IgD-negative memory B cell (primary cell): ENCODE measurements around the gene BCAR3. TPM values are rescaled to one million over a fixed set of nuclear protein-coding genes. Genes with fewer than 3 reads are reported as not detected.
"Not testable (repeated sequence)": the region's sequence is repeated elsewhere in the genome, so short reads cannot be mapped to it uniquely, and the experiment has no call there.

Source experiments
- H3K27ac Mint-ChIP-seq, 3 donors: one replicate each; pipeline ENCODE4 v1.8.0; 2020 to 2022; ENCODE audit warnings: mild to moderate bottlenecking in 3 of 3, mixed read lengths in 3 of 3, moderate library complexity in 1 of 3
- H3K27me3 Mint-ChIP-seq: one replicate; pipeline ENCODE4 v1.8.0; 2021; ENCODE audit warnings: mixed read lengths
- H3K36me3 Mint-ChIP-seq: one replicate; pipeline ENCODE4 v1.8.0; 2020; ENCODE audit warnings: mild to moderate bottlenecking, mixed read lengths
- H3K4me1 Mint-ChIP-seq, 3 donors: one replicate each; pipeline ENCODE4 v1.8.0; 2020 to 2022; ENCODE audit warnings: mixed read lengths in 3 of 3, mild to moderate bottlenecking in 1 of 3
- H3K4me3 Mint-ChIP-seq, 4 donors: one replicate each; pipeline ENCODE4 v1.8.0; 2020 to 2022; ENCODE audit warnings: mild to moderate bottlenecking in 4 of 4, mixed read lengths in 4 of 4, moderate library complexity in 3 of 4
- H3K9me3 Mint-ChIP-seq, 3 donors: one replicate each; pipeline ENCODE4 v1.8.0; 2020 to 2021; ENCODE audit warnings: mixed read lengths in 3 of 3, mild to moderate bottlenecking in 1 of 3
- polyA plus RNA-seq: library from polyadenylated mRNA; unstranded; fragments of 300-500 nt; fragmentation: Illumina TruSeq; gene quantifications from one replicate; pipeline ENCODE4 v1.2.3, GENCODE V29; 2021

Gene BCAR3
- polyA plus RNA-seq, 1 donor from 2014 or later, result 2.7 TPM

DNA sequence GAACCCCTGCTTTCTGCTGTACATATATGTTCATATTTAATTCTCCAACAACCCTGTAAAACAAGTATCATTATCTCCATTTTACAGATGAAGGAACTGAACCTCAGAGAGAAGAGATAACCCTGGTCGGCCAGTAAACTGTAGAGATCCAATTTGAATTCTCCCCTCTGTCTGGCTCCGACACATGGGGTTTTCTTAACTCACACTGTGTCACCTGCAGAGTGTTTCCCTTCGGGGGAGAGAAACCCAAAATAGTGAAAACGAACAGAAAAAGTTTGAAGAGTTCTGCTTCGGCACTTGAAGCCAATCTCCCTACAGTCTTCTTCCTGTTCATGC, 17.4 kb upstream of the BCAR3 start:
- Mint-ChIP-seq H3K9me3 (no peaks in the 10 kb centered on the region), H3K36me3 (no peaks in the 10 kb centered on the region), H3K4me1 (peaks cover 7 to 25% (median 16%) of the 10 kb centered on the region in 3 donors)

DNA sequence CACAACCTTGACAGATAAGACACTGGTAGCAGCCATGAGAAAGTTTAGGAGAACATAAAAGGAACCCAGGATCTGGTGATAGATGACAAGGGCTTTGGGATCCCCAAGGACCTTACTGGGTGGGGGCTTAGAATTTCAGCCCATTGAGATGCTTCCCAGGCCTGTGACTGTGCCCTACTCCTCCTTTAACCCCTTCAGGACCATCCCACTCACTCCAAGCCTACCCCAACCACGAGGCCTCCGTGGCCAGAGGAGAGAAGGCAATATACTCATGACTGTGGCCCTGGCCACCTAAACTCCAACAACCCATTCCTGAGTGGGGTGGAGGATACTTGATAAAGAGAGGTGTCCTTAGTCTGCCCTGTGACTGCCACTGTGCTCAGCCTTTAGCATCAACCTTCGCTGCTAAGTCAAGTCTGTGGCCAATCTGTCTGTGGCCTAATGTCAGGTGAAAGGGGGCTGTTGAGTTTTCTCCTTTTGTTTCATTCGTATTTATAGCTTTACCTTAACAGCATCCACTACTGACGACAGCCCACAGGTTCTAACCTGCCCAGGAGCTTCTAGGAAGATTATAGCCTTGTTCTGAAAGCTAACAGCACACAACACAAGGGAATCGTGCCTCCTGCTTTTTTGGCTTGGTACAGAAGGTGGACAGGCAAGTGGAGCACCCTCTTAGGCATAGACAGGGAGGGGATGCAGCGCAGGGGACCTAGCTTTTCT, 16.9 kb upstream of the BCAR3 start:
- Mint-ChIP-seq H3K36me3 (no peaks in the 10 kb centered on the region), H3K4me1 (peaks cover 5 to 25% (median 17%) of the 10 kb centered on the region in 3 donors), H3K4me3 (no peak overlapping the region), H3K27ac (no peak overlapping the region), H3K9me3 (no peaks in the 10 kb centered on the region), H3K27me3 (no peaks in the 10 kb centered on the region)

More for the DNA sequence above, 17.4 kb upstream of the BCAR3 start:
- no peak overlapping the region for H3K4me3 Mint-ChIP-seq
- no peak overlapping the region for H3K27ac Mint-ChIP-seq
- H3K27me3 Mint-ChIP-seq, result no peaks in the 10 kb centered on the region

DNA sequence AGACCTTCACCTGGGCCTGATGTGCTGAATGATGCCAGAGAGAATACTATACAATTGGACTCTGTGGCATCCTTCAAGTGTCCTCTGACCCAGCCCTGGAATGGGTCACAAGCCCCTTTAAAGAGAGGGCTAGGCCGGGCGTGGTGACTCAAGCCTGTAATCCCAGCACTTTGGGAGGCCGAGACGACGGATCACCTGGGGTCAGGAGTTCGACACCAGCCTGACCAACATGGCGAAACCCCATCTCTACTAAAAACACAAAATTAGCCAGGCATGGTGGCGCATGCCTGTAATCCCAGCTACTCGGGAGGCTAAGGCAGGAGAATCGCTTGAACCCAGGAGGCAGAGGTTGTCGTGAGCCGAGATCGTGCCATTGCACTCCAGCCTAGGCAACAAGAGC, 15.9 kb upstream of the BCAR3 start:
- H3K4me3 Mint-ChIP-seq, H3K27me3 Mint-ChIP-seq, H3K9me3 Mint-ChIP-seq, H3K27ac Mint-ChIP-seq, H3K36me3 Mint-ChIP-seq: not testable (repeated sequence)
- H3K4me1 Mint-ChIP-seq, result peaks cover 13 to 26% (median 20%) of the 10 kb centered on the region in 3 donors

DNA sequence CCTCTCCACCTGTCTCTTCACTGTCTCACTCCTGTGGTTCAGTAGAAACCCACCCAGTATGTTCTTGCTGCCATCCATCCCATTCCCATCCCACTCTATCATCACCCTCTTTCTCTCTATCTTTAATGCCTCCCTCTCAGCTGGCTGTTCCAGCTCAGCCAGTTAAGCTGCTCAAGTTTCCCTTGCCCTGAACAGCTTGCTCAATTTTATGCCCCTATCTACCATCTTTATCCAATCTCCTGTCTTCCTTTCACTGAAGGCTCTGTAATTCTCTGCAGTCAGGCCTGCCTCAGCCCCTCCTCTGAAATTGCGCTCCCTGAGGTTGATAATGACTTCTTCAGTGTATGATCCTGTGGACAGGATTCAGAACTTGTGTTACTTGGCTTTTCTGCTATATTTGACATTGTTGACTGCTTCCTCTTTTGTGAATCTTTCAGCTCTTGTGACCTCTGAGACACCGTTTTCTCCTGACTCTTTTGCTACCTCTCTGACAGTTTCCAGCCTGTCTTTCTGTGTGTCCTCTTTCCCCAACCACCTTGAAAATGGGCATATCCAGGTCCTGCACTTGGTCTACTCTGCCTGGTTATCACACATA, 13.9 kb upstream of the BCAR3 start:
- no peak overlapping the region for H3K4me3 Mint-ChIP-seq
- no peaks in the 10 kb centered on the region for H3K27me3 Mint-ChIP-seq
- H3K36me3 Mint-ChIP-seq, result no peaks in the 10 kb centered on the region
- H3K9me3 Mint-ChIP-seq, result no peaks in the 10 kb centered on the region
- peaks cover 22 to 26% (median 24%) of the 10 kb centered on the region in 3 donors for H3K4me1 Mint-ChIP-seq
- H3K27ac Mint-ChIP-seq, result no peak overlapping the region

DNA sequence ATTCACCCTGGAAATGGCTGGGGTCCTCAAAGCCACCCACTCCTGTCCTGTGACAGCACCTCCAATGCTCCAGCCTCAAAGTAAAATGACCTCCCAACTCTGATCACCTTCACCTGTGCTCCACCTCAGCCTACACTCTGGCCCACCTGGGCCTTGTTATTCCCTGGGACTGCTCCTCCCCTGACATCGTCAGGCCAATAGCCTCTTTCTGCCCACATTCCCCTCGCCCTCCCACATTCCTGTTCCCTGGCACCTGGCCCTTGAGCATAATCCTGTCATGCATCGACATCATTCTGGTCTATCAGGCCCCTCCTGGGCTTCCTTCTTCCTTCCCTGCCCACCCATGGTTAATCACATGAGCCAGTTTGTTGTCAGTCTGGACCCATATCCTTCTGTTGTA, 13.2 kb upstream of the BCAR3 start:
- Mint-ChIP-seq H3K9me3 (no peaks in the 10 kb centered on the region), H3K4me1 (peaks cover 24 to 29% (median 28%) of the 10 kb centered on the region in 3 donors), H3K36me3 (no peaks in the 10 kb centered on the region), H3K27ac (no peak overlapping the region), H3K4me3 (no peak overlapping the region), H3K27me3 (no peaks in the 10 kb centered on the region)

DNA sequence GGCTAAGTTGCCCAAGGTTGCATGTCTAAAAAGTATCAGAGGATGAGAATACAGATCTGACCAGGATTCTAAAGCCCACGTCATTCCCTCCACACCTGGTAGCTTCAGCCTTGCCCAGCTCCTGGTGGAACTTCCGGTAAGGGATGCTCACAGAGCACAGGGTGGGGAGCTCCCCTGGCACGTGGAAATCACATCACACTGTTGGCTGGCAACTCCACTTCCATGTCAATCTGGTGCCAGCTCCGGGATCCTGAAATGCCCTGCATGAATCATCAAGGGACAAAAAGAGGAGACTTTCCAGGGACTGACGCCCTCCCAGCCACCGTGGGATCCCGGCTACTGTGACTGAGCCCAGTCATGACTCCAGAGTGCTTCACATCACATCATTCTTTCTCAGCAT, 12.4 kb upstream of the BCAR3 start:
- no peaks in the 10 kb centered on the region for H3K9me3 Mint-ChIP-seq
- no peak overlapping the region for H3K4me3 Mint-ChIP-seq
- no peaks in the 10 kb centered on the region for H3K27me3 Mint-ChIP-seq
- H3K4me1 Mint-ChIP-seq, result peaks cover 31 to 34% (median 33%) of the 10 kb centered on the region in 3 donors
- H3K27ac Mint-ChIP-seq, result no peak overlapping the region
- H3K36me3 Mint-ChIP-seq, result no peaks in the 10 kb centered on the region

DNA sequence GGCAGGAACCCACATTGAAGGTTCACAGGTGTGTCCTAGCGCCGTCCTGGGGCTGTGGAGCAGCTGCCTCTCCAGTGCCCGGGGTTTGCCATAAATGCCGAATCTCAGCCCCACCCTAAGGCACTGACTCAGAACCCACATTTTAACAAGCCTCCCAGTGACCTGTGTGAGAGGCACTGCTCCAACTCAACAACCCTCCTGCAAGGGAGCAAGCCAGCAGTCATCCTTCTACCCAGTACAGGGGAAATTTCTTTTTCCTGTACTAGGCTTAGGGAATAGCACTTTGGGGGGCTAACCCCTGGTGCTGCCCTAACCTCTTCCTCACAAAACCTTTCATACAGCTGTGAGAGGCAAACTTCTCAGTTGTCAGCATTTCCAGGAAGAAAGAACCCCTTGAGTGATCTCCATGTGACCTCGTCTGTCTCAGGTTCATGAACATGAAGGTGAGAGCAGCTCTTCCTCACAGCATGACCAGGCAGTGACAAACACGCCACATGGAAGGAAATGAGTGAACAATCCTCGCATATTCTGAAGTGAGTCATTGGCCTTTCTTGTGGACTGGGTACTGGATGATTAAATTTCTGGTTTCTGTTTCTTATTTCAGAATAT, 11.4 kb upstream of the BCAR3 start:
- Mint-ChIP-seq H3K4me3 (peak overlapping the region in 2 of 4 donors; percentile 77 to 87), H3K36me3 (no peaks in the 10 kb centered on the region), H3K9me3 (no peaks in the 10 kb centered on the region), H3K27me3 (no peaks in the 10 kb centered on the region), H3K4me1 (peaks cover 33 to 36% (median 36%) of the 10 kb centered on the region in 3 donors), H3K27ac (peak overlapping the region in 2 of 3 donors; percentile 60 to 67)

DNA sequence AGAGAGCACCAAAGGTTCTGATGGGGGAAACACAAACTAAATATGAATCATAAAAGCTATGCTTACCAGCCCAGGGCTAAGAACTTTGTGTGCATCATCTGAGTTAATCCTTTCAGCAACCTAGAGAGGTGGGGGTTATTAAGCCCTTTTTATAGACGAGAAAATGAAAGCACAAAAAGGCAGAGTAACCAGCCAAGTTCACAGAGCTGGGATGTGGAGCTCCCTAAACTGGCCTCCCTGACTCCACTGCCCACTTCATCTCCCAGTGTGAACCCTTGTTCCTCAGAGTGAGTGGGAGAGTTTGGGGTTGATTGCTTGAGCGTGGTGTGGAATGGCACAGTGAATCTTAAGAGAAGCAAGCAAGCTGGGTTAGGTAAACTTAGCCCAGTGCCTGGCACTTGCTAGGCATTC, 10.8 kb upstream of the BCAR3 start:
- Mint-ChIP-seq H3K27me3 (no peaks in the 10 kb centered on the region), H3K27ac (peak overlapping the region in 2 of 3 donors; percentile 60 to 67), H3K9me3 (no peaks in the 10 kb centered on the region), H3K36me3 (no peaks in the 10 kb centered on the region), H3K4me1 (peaks cover 38 to 42% (median 39%) of the 10 kb centered on the region in 3 donors), H3K4me3 (peak overlapping the region in 2 of 4 donors; percentile 71 to 77)

DNA sequence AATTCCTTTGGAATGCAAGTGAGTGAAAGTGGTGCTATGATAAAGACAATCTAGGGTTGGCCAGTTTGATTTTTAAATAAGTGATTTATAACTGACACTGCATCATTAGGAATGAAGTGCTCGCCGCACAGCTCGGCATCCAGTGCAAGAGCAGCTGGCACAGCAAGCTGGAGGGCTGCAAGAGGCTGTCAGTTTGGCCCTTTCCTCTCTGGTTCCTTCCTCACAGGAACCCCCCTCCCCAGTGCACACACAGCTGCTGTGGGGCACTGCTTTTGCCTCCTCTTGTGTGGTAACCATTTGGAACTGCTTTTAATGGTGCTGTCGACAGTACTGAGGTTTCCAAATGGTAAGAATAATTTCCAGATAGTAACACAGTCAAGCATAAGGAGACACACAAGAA, 10.4 kb upstream of the BCAR3 start:
- H3K36me3 Mint-ChIP-seq, result no peaks in the 10 kb centered on the region

DNA sequence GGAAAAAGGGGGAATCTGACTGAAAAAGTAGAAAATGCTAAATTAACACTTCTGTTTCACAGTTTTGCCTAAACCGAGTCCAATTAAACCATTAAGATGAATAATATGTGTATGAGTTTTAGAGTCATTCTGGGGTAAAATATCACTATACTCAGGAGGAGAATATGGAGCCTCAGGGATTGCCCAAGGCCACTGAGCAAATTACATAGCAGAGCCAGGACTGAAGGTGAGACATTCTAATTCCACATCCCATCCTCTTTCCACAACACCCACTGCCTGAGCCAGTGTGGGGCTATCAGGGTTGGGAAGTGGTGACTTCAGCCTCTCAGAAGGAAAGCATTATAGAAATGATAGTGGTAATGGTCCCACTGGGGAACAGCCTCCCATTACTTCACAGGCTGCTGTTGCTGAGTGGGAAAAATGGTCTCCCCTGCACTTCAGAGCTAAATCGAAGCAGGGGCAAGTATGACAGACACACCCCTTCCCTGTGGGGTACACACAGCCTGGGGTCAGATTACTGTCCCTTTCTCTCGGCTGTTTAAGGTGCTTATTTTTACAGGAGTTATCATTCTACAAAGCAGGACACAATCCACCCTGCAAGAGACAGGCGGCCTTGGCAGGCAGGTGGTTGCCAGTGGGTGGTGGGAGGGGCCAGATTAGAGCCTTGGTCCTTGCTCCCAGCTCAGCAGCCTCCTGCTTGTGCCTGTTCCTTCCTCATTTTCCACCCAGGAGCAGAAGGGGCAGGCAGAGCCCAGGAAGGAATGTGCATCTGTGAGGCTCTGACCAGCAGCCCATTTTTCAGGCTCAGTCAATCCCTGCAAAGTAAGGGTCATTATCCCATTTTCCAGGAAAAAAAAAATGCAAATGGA, 9.5 kb upstream of the BCAR3 start:
- Mint-ChIP-seq H3K4me3 (no peak overlapping the region), H3K4me1 (peaks cover 45 to 50% (median 48%) of the 10 kb centered on the region in 3 donors), H3K9me3 (no peaks in the 10 kb centered on the region), H3K27me3 (no peaks in the 10 kb centered on the region), H3K36me3 (peaks cover 2% of the 10 kb centered on the region), H3K27ac (peak overlapping the region in 1 of 3 donors; percentile 55)

More for the DNA sequence above, 10.4 kb upstream of the BCAR3 start:
- peaks cover 38 to 43% (median 39%) of the 10 kb centered on the region in 3 donors for H3K4me1 Mint-ChIP-seq
- H3K27me3 Mint-ChIP-seq, result no peaks in the 10 kb centered on the region
- peak overlapping the region in 2 of 4 donors; percentile 71 to 77 for H3K4me3 Mint-ChIP-seq
- H3K9me3 Mint-ChIP-seq, result no peaks in the 10 kb centered on the region
- H3K27ac Mint-ChIP-seq, result peak overlapping the region in 2 of 3 donors; percentile 16 to 60

DNA sequence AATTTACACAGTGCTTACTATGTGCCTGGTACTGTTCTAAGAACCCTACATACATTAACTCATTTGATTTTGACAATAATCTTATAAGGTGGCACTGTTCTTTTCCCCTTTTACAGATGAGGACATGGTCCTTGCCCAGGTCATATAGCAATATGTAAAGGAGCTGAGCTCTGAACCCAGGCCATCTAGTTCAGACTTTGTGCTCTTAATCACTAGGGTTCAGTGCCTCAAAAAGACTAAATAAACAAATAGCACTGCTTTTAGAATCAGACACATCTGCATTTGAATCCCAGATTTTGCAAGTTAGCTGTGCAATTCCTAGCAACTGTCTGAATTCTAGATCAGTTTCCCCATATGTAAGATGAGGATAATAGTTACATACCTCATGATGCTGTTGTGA, 8.7 kb upstream of the BCAR3 start:
- Mint-ChIP-seq H3K27me3 (no peaks in the 10 kb centered on the region), H3K4me3 (no peak overlapping the region), H3K9me3 (no peaks in the 10 kb centered on the region)

DNA sequence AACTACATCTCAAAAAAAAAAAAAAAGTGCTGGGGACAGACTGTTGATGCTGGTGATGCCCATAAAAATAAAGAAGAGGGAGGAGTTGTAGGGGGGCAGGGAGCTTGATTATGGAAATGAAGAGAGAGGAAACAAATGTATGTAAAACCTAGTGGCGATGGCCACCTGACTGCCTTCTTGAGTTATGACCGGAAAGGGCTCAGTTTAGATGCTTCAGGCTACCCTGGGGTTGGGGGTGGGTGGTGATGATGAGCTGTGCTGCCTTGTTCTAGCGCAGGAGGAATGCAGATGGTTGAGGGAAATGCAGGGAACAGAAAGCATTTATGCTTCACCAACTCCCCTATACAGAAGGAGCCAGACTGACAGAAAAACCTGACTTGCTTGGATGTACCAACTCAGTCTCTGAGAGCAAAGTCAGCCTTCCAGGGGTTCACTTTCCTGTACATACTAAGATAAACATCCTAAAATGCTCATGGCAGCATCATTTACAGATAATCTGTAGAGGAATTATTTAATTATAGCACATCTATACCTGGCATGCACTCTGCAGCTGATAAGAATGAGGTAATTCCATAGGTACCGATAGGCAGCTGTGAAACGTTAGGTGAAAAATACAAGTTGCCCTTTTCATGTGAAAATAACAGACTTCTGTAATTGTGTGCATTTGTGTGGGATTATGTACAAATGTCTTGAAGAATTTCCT, 8.0 kb upstream of the BCAR3 start:
- Mint-ChIP-seq H3K27me3 (no peaks in the 10 kb centered on the region), H3K4me1 (peaks cover 56 to 58% (median 56%) of the 10 kb centered on the region in 3 donors), H3K27ac (no peak overlapping the region), H3K4me3 (peak overlapping the region in 3 of 4 donors; percentile 2 to 47 (median 13)), H3K9me3 (no peaks in the 10 kb centered on the region), H3K36me3 (peaks cover 2% of the 10 kb centered on the region)

More for the DNA sequence above, 8.7 kb upstream of the BCAR3 start:
- Mint-ChIP-seq H3K36me3 (peaks cover 2% of the 10 kb centered on the region), H3K27ac (no peak overlapping the region), H3K4me1 (peaks cover 53 to 56% (median 55%) of the 10 kb centered on the region in 3 donors)

DNA sequence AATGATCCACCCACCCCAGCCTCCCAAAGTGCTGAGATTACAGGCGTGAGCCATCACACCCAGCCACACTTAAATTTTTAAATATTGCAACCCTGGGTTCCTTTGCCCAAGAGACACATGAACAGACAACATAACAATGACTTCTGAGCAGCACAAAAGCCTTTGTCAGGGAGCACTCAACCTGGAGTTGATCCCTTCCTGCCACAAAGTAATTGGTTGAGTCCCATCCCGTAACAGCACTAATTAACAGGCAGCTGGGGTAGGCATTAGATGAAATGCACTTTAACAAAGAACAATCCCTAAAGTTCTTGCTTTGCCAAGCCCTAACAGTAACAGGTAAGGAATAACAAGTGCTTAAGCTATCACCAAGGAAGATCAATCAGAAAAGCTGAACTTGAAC, 5.9 kb upstream of the BCAR3 start:
- Mint-ChIP-seq H3K4me1 (peaks cover 43 to 51% (median 44%) of the 10 kb centered on the region in 3 donors), H3K4me3 (no peak overlapping the region), H3K9me3 (no peaks in the 10 kb centered on the region), H3K36me3 (peaks cover 2% of the 10 kb centered on the region), H3K27ac (no peak overlapping the region), H3K27me3 (no peaks in the 10 kb centered on the region)

DNA sequence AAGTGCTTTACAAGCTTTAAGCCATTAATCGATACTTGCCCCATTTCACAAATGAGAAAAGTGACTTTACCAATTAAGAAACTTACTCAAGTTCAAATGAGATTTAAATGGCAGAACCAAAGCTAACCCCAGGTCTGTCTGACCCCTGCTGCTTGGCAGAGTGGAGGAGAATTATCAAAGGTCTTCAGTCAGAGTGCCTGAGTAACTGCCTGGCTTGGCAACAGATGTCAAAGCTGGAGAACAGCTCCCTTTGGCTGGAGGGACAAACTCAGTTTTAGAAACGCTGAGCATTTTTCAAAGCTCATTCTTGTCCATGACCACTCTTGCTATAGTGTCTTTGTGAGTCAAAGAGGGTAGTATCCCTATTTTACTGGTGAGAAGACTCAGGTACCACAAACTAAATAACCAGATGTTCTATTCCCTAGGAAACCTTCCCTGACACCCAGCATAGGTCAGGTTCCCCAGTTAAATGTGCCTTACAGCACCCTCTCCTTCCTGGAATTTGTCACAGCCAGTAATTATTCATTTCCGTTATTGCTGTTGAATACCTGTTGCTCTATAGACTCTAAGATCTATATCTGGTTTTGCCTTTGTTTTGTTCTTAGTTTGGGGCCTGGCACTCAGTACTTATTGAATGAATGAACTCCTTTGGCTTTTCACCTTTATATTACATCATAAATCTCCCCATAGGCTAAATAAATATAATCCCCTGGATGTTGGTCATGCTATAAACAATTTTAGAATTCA, 5.0 kb upstream of the BCAR3 start:
- H3K27ac Mint-ChIP-seq, result no peak overlapping the region
- peaks cover 2% of the 10 kb centered on the region for H3K36me3 Mint-ChIP-seq
- H3K27me3 Mint-ChIP-seq, result no peaks in the 10 kb centered on the region
- peaks cover 41 to 47% (median 41%) of the 10 kb centered on the region in 3 donors for H3K4me1 Mint-ChIP-seq
- H3K4me3 Mint-ChIP-seq, result peak overlapping the region in 1 of 4 donors; percentile 90
- no peaks in the 10 kb centered on the region for H3K9me3 Mint-ChIP-seq
